Measurements from ENCODE around the gene THRB.

Gene THRB

DNA sequence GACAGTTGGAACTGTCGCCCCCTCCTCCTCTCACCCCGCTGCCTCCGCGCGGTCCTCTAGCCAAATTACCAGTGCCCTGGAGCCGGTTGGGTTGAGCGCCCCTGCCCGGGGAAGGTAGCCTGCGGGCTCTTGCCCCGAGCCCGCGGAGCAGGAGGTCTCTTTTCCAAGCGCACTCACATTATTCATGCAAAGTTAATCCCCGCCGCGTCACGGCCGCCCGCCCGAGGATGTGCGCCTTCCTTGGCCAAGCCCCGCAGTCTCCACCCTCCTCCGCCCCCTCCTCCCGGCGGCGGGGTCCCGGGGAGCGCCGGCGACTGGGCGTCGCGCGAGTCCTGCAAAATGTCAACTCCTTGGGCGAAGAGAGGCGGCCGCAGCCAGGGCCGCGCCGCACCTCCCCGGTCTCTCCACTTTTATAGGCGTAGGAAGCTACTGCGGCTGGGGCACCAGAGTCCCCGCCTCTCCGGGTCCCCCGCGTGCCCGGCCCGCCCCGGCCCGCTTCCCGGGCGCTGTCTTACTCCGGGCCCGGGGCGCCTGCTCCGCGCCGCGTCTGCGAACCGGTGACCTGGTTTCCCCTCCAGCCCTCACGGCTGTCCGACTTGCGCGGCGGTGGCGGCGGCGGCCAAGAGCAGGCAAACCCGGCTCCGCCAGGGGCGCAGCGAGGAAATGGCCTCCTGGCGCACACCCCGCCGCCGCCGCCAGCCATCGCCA, at the start of gene THRB:
Gene THRB, minus strand, starts transcription at position 233 of the 708 bp plus-strand sequence.
- DNase-seq: peak; percentile 20

- DNase-seq: no peak
Measured at GRCh38 chr3:24541935-24542334, 47.3 kb upstream of the THRB start.

DNA sequence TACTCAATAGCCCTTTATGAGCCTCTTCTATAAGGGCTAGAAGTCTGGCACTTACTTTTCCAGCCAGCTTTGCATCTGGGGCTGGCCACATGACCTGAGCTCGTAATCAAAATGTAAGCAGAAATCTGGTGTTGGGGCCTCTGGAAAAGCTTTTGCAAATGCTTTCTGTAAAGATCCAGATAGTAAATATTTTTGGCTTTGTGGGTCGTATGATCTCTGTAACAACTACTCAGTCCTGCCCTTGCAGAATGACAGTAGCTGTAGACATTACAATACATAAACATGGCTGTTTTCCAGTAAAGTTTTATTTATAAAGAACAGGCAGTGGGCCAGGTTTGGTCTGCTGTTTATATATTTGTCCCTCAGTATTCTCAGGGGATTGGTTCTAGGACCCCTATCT, 46.2 kb upstream of the THRB start:
- DNase-seq: no peak

DNA sequence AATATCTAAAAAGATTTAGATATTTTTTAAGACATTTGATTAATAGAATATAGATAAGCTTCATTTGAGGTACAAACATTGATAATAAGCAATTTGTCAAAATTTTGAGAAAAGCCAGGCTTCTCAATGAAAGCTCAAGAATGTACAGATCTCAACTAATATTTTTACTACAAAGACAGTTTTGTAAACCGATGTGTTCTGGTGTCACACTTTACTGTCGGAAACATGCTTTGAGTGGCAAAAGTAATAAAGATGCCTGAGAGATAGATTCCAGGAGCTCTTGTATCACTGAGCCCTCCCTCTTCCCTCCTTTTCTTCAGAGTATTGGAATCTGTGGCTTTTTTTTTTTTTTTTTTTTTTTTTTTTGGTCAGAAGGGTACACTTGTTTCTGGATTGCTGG, 45.0 kb upstream of the THRB start:
- DNase-seq: no peak

DNA sequence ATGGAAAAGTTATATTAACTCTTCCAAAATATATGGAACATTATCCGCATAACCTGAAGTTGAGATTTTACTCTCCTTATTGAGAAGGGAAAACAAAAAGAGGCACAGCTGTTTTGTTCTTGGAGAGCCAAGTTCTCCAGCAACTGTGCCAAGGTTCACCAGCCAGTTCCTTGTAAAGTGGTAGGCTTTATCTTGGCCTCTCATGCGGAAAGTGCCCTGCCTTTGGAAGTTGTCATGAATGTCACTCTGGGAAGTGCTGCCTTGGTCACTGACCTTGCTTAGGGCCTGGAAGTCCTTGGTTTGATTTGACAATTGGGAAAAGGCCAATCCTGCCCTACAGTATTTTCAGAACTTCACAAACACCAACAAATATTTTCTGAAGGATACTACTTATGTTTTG, 44.2 kb upstream of the THRB start:
- no peak for DNase-seq

DNA sequence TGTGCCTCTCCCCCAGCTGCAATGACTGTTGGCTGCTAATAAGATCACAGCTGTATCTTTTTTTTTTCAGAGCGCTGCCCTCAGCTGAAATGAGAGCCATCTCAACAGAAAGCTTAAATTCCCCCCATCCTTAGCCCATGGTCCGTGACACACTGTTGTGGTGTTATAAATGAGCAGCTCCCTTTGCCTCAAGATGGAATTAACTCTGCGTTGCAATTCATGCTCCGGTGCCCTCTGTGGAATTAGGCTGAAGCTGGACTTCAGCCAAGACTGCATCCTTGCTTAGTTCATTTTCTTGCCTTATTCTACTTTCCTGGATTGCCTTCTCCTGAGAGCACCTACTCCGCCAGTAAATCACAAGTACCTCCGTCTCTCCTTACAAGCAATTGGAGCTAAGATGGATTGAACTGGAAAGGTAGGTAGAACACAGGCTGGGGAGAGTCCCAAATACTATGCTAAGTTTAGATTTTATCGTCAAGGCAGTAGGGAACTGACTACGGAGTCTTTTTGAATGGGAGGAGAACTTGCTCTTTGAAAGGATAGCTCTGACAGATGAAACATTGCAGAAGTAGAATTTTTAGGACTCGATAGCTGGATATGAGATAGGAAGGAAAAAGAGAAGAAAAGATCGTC, 39.0 kb upstream of the THRB start:
- DNase-seq: no peak

DNA sequence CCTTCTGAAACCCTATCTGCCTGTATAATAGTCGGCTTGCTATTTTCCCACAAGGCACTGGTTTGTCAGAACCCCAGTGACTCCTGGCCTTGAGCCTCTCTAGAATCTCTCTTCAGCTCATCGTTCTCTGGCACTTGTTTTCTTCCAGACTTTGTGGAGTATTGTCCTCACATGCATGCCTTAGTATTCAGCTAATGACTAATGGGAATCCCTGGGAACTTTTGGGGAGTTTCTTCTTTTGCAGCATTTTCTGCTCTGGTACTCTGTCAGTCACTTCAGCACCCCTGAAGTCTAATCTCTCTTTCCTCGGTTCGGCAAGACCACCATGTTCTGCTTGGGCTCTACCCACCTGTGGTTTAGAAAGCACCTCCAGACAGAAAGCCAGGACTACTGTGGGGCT, 35.8 kb upstream of the THRB start:
- no peak for DNase-seq

- DNase-seq: no peak
Measured at GRCh38 chr3:24529210-24529609, 34.6 kb upstream of the THRB start.

GRCh38 chr3:24526640-24527212, 32.1 kb upstream of the THRB start:
- DNase-seq: no peak

DNA sequence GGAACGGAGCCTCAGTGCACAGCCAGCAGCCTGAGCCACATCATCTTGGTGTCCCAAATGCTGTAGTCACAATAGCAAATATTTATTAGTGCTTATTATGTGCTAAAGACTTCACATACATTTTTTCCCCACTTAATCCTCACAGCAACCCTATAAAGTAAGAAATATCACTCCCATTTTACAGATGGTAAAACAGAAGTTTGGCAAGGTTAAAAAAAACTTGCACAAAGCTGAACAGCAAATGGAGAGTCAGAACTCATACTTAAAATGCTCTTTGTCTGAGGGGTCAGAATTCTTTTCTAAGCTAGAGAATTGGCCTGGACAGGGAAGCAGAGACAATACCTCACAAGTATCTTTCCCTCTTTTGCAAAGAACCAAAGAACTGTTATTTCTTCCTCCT, 30.9 kb upstream of the THRB start:
- no peak for DNase-seq

GRCh38 chr3:24525022-24525421, 30.4 kb upstream of the THRB start:
- no peak for DNase-seq

GRCh38 chr3:24523988-24524727, 29.5 kb upstream of the THRB start:
- DNase-seq: no peak

DNA sequence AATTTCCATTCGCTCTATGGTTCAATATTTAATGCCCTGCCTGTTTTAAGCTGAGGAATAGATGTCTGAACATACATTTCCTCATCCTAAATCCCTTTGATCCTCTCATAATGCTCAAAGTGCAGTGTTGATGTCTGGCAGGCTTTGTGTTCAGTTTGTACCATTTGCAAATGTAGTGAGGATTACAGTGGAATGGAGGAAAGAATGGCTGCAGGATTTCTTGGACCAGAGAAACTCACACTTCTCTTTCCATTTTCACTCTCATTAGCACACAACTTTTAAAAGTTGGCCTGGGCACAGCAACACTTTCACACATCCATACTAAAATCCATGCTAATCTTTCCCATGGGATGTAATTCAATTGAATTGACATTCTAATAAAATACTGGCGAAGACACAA, 28.6 kb upstream of the THRB start:
- no peak for DNase-seq

DNA sequence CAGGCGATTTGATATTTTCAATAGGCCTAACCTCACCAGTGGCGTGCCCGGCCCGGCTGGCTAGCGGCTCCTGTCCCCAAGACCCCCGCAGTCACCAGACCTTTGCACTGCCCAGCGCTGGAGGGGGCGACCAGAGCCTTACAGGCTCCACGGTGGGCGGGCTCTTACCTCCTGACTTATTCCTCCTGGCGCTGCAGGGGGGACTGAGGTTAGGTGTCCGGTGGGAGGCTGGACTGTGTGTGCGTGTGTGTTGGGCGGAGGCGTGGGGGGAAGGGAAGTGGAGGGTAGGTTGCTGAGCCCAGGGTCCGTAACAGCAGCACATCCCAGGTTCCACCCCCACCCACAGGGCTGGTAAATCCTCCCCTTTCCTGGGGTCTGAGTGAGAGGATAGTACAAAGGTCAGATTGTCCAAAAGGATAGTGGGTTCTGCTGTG, 27.5 kb upstream of the THRB start:
- no peak for DNase-seq

- DNase-seq: peak; percentile 8
Measured at GRCh38 chr3:24521420-24522145, 26.9 kb upstream of the THRB start.

DNA sequence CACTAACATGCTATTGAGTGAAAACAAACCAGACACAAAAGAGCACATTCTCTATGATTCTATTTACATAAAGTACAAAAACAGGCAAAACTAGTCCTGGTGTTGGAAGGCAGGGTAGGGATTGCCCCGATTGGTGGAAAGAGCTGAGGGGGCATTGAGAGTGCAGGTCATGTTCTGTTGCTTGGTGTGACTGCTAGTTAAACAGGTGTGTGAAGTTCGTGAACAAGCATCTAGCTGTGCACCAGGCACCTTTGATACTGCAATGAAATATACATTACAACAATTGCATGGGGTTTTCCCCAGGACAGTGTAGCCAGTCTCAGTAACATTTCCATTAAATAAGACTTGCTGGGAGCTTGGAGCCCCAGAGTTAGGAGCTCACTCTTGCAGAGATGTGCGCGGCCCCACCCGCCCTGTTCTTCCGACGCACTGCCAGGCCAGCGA, 26.3 kb upstream of the THRB start:
- DNase-seq: no peak

GRCh38 chr3:24520101-24520495, 25.4 kb upstream of the THRB start:
- DNase-seq: no peak

DNA sequence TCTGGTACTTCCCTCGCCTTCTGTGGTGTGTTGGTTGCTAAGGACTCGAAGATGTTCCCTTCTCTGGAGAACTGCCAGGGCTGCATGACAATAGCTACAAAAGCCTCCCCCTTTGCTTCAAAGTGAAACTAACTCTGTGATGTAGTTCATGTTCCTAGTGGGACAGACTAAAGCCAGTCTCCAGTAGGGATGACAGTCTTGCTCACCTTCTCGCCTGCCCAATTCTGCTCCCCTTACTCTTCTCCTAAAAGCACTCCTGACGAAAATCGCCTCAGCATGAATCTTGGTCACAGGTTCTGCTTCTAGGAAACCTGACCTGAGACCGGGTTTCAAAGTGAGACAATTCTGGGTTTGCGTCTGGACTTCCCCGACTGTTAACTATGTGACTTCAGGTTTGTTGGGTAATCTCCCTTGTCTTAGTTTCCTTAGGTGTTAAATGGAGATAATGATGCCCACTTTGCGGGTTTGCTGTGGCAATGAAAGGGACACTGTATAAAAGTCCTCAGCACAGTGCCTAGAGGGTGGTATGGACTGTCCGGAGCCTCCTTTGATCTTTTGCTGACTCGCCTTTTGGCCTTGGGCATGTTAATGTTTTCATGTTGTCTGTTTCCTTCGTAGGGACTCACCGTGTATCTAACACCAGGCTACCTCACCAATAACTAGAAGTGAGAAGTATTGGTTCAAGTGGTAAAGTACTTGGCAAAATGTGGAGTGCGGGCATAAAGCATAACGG, 24.9 kb upstream of the THRB start:
- DNase-seq: no peak

DNA sequence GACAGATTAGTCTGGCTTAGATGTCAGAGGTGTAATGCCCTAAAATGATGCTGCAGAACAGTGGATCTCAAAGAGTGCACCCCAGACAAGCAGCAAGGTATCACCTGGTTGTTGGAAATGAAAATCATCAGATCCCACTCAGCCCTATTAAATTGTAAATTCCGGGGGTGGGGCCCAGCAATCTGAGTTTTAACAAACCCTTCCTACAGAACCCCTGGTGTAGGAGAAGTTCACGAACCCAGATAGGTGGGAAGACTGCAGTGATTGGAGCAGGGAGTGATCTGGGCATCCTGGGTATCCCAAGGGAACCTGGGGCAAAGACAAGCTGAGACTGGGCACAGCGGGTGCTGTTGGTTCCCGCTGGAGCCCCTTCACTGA, 24.3 kb upstream of the THRB start:
- no peak for DNase-seq

GRCh38 chr3:24514119-24514518, 19.5 kb upstream of the THRB start:
- no peak for DNase-seq

DNA sequence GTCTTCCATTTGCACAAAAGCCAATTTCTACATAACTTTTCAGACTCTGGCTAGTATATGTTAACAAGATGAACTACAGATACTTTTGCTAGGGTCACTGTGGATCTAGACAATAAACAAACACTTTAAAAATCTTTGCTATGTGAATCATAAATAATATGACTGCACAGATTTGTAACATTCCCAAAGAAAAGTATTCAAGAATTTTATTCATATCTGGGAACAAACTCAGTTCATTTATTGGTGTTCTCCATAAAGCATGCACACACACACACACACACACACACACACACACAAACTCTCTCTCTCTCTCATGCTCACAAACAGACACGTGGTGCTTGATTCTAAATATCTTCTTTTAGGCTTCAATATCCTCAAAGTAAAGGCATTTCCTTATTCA, 18.8 kb upstream of the THRB start:
- DNase-seq: no peak

GRCh38 chr3:24512564-24513197, 18.0 kb upstream of the THRB start:
- DNase-seq: no peak

Data from activated CD4-positive, alpha-beta T cell treated with anti-CD3 and anti-CD28 coated beads for 48 hours (primary cell).